ENCODE data around the gene RBPJ.
"Not testable (repeated sequence)": the region's sequence is repeated elsewhere in the genome, so short reads cannot be mapped to it uniquely, and the experiment has no call there.

RBPJ gene

DNA sequence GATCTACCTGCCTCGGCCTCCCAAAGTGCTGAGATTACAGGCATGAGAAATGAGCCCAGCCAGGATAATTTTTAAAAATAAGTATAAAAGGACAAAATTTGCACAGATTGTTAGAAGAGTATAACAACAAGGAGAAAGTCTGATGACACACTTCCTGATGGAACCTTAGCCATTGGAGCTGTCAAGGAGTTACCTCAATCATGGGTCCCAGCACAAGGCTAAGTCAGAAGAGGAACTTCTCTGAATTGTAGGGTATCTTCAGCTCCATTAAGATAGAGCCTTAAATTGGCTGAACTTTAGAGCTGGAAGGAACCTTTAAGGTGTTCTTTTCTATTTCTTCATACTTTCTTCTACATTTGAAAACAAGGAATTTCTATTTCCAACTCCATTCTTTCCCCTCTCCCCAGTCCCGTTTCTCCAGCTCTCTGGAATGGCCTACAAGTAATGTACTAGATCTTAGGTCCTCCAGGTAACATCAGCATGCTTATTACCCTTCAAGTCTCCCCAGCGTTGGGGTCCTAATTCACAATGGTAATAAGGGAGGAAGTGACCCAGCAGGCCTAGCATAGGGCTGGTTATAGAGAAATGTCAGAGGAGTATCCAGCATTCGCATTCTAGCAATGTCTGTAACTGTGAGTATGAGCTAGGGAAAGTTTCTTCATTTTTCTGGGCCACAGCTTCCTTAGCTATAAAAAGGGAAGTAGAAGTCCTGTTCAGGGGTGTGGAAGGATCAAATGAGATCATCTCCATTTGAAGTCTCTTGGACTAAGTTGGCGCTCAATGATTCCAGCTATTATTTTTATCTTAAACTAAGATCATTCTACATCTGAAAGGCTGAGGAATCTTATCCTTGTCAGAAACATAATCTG lies 18.5 kb upstream of the RBPJ start:
- no peak for DNase-seq

DNA sequence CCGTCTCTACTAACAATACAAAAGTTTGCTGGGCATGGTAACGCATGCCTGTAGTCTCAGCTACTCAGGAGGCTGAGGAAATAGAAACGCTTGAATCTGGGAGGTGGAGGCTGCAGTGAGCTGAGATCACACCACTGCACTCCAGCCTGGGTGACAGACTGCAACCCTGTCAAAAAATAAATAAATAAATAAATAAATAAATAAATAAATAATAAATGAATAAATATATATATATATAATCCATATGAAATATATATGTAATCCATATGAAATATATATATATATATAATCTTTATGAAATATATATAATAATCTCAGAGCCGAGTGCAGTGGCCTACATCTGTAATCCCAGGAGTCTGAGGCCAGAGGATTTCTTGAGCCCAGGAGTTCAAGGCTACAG lies 17.8 kb upstream of the RBPJ start:
- DNase-seq, result no peak

DNA sequence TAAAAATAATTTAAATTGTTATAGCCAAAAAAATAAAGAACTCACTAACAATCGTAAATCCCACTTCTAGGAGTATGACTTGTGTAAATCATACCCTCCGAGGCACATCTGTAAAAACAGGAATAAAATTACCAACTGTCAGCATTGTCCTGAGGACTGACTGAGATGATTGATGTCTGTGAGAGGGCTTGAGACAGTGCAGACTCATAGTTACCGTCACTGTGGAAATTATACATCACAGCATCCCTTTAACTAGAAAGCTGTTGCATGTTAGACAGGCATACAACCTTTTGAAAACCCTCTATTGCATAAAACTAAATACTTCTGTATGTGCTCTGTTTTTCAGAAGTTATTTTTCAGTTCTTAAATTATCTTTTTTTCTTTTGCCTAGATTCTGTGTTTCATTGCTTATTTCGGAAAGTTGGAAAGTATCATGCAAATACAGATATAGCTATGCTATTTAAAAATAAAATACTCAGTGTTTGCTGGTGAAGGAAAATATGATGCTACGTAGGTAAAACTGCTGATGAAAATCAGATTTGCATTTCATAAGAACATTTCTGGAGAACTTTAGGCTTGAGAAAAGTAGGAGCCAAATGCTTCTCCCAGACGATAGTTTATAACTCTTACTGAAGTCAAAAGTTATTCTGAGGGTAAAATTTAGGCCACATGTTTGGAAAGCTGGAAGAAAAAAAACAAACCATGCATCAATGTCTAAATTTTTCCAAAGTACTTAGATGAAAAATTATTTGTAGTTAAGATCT lies 13.6 kb upstream of the RBPJ start:
- DNase-seq, result no peak

DNA sequence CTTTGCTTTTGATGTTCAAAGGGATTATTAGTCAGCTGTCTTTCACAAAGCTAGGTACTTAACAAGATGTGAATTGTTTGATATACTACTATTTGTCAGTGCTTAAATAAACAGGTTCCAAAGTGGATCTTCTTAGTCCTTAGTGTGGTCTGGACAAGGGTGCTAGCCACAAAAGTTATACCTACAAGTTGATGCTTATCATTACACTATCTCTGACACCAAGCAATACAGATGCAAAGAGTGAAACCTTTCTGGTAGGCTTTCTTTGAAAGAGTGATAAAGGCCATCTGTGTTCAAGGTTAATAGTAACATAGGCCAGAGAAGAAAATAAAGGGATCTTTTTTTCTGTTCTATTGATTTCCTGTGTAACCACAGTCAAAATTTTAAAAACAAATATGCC lies 12.2 kb upstream of the RBPJ start:
- DNase-seq, result no peak

DNA sequence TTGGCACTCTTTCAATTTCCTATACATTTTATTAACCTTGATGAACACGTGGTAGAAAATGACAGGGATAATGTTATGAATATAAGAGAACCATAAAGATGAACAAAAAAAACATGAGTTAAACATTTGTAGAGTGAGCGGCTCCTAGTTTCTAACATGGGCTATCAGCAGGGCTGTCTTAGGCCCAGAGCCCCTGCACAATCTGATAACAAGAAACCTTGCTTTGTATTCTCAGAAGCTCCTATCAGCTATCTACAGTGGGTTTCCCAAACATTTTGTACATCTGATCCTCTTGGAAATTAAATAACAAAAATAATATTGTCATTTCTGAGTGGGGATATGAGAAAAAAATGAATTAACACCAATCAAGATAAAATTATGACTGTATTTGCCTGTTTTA lies 10.6 kb upstream of the RBPJ start:
- no peak for DNase-seq

DNA sequence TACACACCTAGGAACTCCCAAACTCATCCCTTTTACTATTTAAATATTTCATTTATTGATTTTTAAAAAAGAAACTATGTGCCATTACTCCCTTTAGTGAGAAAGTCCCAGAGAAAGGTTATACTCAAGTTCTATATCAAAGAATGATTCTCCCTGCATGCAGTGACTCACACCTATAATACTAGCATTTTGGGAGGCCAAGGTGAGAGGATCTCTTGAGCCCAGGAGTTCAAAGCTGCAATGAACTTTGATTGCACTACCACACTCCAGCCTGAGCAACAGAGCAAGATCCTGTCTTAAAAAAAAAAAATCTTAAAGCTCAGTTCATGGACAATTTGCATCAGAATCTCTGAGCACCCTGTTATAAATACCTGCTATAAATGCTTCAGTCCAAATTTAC lies 9.2 kb upstream of the RBPJ start:
- DNase-seq, result no peak

DNA sequence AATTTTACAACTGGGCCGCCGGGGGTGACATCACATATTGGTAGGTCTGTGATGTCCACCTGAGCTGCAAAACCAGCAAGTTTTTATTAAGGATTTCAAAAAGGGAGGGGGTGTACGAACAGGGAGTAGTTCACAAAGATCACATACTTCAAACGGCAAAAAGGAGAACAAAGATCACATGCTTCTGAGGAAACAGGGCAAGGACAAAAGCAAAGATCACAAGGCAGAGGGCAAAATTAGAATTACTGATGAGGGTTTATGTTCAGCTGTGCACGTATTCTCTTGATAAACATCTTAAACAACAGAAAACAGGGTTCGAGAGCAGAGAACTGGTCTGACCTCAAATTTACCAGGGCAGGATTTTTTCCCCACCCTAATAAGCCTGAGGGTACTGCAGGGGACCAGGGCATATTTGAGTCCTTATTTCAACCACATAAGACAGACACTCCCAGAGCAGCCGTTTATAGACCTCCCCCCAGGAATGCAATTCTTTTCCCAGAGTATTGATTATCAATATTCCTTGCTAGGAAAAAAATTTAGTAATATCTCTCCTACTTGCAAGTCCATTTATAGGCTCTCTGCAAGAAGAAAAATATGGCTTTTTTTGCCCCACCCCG lies 5.4 kb upstream of the RBPJ start:
- not testable (repeated sequence) for DNase-seq

DNA sequence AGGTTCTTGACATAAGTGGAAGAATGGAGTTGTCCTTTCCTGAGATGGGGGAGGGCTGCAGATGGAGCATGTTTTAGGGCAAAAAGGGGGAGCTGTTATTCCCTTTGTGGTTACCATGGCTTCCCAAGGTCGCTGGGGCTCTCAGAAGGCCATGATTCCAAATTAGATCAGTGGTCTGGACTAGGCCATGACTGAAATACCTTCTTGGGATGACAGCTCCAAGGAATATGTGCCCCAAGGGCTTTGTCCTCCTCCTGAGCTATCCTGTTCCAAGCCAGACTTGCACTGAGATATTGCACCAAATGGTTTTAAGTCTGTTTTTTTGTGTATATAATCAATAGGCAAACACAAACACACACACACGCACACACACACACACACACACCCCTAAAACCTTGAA lies 3.0 kb upstream of the RBPJ start:
- no peak for DNase-seq

DNA sequence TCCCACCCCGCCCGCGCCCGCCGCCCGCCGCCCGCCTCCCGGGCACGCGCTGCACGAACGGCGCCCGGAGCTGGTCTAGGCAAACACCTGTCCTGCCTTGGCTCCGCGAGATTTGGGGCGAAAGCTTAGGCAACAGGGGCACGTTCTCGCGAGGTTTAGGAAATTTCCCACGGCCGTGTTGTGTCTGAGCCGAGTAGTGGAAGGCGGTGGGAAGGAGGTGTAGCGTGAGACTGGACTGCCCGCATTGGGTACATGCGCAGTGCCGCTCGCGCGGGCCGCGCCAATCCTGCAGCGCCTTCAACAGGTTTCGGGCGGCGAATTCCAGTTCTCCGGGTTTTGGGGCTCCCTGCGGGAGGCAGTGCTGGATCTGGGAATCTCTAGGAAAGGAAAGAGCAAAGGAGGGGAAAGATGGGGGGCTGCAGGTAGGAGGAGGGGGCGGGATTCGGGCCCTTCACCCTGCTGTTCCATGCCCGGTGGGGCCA lies 1.3 kb upstream of the RBPJ start:
- peak; percentile 99 for DNase-seq

DNA sequence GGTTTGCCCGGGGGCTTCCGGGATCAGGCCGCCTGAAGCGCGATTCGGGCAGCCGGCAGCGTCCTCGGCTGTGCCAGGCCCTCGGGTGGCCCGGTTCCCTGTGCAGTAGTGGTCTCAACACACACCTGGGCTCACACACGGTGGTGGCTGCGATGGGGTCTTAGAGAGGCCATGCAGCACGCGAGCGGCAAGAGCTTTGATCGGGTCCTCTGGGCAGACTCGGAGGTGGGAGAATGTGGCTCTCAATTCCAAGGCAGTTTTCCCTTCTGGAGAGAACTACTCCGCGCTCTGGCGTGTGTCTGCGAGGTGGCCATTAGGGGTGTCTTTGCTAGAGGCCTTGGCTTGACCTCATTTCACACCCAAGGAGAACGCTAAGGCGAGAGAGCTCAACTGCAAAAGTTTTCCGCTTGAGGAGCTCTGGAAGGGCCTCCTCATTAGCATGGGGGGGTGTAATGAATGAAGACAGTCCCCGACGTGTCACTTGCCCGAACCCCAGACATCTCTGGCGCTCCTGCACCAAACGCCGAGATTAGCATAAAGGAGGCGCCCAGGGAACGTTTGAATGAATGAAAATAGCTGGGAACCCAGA lies 771 bp upstream of the RBPJ start:
- DNase-seq, result no peak

DNA sequence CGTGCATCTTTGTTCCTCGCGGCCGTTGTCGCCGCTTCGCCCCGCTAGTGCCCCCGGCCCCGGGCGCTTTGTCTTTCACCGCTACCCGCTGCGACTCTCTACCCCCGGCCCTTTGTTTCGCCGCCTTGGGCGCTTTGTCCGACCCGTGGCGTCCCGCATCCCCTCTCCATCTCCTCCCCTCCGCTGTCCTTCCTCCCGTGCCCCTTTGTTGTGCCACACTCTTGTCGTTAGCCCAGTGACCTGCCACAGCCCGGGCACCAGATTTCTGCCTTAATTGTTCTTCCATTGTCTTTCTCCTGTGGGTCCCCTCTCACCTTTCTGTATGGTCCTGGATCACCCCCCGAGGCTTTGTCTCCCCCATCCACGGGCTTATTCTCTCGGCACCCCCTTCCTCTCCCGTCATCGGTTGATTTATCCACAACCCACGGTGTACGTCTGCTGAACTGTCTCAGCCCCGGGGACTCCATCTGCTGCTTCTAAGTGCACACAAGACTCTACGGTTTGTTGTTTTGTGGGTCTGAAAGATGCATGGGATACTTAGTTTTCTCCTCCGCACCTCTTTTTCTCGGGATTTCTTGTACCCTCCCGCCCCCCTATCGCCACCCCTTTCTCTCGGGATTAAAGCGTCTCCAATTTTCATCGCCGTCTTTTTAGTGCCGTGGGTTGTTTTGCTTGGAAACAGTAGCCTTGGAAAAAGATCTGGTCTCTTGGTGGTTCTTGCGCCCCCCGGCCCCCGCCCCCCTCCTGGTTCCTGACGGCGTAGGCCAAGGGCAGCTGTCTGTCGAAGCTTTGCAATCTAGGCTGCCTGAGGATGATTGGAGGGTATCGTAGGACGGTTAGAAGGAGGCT lies 783 bp downstream of the RBPJ start:
- peak; percentile 45 for DNase-seq

DNA sequence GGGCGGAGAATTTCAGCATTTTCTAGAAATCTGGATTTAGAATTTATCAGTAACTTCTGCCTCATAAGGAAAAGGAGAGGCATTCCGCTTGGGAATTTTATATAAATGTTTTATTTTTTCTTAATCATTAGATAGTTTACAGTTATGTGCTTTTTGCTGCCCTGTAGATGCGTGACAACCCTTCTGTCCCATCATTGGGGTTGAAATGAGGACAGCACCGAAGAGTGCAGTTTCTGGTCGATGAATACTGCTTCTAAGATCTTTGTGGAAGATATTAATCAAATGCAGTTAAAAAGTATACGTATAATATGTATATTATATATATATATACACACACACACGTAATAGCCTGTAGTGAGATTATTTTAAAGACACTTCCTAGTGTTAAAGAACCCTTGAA lies 1.5 kb downstream of the RBPJ start:
- no peak for DNase-seq

DNA sequence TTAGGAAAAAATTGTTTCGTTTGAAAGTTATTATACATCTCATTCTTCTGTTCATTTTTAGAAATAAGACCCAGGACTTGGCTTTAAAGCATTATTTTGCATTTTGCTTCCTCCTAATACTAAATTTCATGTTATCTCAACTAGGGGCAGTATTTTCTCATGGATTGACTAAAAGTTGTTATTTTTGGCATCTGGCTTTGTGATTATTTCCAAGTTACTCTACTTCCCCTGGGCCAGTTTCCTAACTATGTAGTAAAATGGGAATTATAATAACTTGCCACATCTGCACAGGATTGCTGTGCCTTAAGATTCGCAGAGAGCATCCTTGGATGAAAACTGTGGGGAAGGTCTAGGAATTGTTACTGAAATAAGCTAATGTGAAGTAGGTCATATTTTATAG lies 3.0 kb downstream of the RBPJ start:
- no peak for DNase-seq

DNA sequence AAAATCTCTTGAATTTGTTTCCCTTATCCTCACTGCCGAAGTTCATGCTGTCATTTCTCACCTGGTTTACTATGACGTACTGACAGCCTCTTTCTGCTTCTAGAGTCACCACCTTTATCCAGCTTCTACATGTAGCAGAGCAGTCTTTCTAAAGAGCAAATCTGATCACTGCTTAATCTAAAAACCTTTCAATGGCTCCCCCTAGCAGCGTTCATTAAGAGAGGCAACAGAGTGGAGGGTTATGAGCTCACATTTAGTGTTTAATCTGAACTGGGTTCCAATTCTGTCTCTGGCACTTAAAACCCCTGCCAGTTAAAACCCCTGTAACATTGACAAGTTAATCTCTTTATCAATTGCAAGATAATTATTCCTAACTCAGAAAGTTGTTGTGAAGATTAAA lies 4.4 kb downstream of the RBPJ start:
- DNase-seq, result peak; percentile 17

DNA sequence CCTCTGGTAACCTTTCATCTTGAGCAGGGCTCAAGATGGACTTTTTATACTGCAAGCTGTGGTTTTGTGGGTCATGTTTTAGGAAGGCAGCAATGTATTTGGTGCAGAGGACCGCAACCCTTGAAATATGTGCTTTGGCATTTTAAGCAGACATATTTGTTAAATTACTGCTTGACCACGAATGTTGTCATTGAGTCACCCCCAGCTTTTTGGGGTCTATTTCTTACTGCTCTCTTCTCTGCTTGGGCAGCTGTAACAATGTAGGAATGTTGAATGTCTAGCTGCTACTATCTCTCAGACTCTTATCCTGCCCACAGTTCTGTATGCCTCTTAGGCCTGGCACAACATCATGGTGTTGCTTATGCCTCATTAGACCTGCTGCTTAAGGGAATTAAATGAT lies 6.0 kb downstream of the RBPJ start:
- DNase-seq, result no peak

DNA sequence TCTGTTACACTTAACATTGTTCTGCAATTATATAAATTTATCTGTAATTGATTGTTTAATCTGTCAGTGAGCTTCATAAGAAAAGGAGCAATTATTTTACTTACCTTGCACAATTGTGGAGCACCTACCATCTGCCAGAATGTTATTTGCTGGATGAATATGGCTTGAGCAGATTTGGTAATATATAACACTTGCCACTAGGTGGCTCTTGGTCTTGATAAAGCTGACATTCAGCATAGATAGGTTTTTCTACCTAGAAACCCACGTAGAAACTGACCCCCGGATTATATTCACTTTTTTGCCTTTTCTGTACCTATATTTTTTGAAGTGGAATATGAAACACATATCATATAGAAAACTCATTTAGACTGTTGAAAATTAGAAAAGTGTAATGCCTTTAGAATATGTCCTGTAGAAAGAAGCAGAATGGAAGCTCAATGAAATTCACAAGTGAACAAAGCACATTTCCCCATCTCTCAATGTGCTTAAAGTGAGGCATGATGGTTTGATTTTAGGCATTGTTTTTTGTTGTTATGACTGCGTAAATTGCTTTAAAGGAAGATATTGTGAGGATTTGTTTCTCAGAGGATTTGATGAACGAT lies 9.5 kb downstream of the RBPJ start:
- DNase-seq, result peak; percentile 71

DNA sequence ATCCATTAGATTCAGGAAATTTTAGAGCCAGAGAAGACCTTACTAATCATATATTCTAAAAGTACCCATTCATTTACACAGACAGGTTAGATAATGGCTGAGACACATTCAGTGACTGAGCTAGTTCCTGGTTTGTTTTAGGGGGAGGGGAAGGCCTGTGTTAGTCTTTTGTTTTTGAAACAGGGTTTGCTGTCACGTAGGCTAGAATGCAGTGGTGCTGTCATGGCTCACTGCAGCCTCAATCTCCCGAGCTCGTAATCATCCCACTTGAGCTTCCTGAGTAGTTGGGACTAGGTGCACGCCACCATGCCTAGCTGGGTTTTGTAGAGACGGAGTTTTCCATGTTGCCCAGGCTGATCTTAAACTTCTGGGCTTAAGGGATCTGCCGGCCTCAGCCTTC lies 10.1 kb downstream of the RBPJ start:
- DNase-seq, result peak; percentile 17

DNA sequence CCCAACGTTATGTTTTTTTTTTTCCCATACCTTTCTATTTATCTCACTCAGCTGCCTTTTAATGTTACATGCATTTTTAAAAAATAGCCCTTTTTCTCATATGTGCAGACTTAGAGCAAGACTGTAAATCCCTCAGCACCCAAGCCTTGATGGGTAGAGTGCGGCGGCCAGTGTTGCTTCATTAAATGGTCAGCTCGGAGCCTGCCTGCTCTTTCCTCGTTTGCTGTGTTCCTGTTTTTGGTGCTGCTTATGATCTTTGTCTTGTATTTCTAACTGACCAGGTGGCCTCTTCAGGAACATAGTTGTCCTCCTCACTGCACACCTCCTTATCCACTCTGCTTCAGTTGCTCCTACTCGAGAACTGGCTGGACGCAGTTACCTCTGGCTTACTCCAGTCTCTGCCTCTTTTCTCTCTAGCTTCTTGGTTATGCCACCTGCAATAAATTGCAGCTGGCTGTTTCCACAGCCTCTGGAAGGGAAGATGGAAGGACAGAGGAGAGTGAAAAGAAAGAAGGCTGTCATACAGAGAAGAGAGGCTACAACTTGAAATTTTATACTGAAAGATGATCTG lies 10.7 kb downstream of the RBPJ start:
- peak; percentile 5 for DNase-seq

DNA sequence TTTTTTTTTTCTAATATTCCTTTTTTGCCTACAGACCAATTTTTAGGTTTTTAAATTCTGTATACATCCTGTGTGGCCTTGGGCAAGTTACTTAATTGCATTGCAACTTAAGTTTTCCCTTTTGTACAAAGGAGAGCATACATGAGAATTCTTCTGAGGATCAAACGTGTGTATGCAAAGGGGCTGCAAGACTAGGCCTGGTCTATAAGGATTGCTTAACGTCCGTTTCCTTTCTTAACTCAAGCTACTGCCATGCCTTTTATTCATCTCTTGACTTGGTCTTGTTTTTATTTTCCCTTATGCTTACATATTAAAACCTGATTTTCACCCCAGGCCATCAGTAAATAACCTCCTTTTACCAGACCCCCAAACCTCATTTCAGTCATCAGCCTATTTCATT lies 13.6 kb downstream of the RBPJ start:
- no peak for DNase-seq

DNA sequence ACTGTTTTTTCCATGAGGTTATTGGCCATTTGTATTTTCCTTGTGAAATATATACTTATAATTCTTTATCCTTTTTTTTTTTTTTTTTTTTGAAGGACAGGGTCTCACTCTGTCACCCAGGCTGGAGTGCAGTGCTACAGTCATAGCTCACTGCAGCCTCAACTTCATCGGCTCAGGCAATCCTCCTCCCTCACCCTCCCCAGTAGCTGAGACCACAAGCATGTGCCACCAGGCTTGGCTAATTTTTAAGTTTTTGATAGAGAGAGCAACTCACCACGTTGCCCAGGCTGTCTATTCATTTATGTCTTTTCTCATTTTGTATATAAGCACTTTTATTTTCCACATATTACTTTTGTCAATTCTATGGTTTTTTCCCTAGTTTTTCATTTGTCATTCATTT lies 16.8 kb downstream of the RBPJ start:
- DNase-seq, result no peak

DNA sequence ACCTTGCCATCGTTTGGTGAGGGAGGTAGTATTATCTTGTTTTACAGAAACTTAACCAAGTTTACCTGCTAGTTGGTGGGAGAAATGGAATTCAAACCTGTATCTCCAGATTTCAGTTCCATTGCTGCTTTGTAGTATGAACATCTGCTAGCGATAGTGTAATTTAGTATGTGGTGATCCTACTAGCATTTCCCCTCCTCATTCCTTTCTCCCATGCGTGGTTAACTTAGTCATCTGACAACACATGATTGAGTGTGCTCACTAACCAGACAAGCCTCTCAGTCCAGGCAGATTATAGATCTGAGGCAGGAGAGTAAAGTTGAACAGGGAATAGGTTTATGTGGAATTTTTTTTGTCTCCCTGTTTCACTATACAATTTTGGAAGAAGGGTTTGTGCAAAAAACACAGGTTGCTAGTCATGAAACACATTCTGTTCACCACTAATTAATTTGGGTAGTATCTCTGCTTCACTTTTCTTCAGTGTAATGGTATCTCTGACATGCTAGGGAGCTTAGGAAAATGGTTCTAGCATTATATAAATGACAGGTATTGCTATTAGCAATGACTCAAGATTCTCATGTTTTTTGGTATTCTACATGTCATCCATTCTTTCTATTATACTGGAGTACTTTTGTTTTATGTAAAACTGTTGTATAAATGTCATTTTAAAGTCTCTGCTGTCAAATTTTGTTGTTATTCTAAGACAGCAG lies 21.7 kb downstream of the RBPJ start:
- no peak for DNase-seq

Measured in NCI-H1092 treated with DMSO at 0.1 percent for 48 hours (cell line).